Activated CD4-positive, alpha-beta T cell treated with anti-CD3 and anti-CD28 coated beads for 1 hour (primary cell): Measurements from ENCODE around the gene TTC28.
"Not testable (repeated sequence)": the region's sequence is repeated elsewhere in the genome, so short reads cannot be mapped to it uniquely, and the experiment has no call there.

Experiments
- DNase-seq: peaks from one replicate; pipeline ENCODE4 v3.0.0-alpha.2; 2020

Gene TTC28

DNA sequence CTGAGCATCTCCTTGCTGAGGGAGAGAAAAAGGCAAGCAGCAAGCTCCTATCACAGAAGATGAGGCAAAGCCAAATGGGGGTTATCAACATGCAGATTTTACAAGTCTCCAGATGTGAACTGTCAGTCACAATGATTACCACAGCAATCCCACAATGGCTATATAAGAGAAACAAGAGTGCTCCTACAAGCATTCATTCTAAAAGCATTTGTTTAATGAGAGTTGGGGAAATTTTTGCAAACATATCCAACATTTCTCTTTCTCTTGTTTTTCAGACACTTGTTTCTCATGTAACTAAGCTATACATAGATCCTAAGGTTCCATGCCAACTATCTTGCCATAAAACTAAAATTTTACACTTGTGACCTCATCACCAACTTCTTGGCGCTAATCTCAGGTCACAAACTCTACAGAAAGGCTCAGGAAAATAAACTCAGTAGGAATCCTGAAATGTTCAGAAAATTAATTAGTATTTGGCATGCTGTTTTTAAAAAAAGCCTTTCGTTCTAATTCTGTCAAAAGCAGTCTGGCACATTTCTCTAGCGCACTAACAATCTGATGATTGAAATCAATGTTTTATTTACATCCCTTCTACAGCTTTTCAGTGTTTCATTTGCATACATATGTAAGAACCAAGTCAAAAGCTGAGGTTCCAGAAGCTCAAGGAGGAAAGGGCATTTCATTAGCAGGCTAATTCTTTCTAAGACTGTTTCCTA, 199.5 kb downstream of the TTC28 start:
- no peak for DNase-seq

DNA sequence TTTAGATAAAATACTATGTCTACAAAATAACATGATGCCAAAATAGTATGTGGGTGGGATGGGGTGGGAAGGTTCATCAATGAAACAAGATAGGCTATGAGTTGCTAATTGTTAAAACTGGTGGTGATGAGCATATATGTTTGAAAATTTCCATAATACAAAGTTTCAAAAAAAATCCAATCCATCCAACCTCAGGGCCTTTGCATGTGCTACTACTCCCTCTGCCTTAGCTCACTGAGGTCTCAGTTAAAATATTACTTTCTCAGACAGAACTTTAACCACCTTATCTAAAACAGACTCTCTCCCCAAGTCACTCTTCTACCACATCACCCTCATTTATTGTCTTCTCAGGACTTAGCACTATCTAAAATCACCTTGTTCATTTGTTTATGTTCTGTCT, 201.1 kb downstream of the TTC28 start:
- DNase-seq, result no peak

DNA sequence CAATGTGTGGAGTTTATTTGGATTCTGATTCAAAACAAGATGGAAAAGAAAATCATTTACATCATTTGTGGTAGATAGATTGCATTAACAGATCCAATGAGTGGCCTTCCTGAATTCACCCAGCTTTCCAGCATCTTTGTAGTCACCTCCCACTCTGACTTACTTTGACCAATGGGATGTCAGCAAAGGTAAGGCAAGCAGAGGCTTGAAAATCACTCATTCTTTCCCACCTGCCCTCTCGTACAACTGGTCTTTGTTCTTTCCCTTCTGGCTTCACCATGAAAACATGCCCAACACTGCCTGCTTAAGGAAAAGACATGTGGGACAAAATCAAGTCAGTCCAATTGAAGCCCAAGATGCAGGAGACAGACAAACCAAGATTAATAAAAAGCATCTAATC, 202.1 kb downstream of the TTC28 start:
- DNase-seq, result no peak

DNA sequence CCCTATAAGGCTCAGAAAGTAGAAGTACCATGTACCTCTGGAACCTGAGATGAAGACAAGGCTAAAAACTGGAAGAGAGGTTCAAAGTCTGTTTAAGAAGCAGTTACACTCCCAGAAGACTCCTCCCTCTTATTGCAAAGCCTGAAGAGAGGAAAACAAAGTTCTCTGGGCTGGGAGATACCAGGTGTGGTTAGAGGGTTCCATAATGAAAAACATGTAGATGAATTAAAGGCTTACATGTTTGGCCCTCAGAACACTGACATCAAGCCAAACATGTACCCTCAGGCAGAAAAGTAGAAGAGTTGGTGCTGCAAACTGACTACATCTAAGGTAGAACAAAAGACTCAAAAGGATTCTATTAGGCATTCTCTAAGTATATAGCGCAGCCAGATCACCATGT, 205.3 kb downstream of the TTC28 start:
- no peak for DNase-seq

DNA sequence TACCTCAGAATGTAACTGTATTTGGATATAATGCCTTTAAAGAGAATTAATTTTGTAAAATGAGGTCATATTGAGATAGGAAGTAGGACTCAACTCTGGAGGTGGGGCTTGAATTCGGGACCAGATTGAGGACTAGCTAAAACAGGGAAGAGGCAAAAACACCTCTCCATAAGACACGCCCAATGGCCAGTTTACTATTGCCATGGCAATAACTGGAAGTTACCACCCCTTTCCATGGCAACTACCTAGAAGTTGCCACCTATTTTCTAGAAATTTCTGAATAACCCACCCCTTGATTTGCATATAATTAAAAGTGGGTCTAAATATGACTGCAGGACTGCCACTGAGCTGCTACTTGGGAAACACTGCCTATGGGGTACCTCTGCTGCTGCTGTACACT, 206.4 kb downstream of the TTC28 start:
- DNase-seq, result no peak

DNA sequence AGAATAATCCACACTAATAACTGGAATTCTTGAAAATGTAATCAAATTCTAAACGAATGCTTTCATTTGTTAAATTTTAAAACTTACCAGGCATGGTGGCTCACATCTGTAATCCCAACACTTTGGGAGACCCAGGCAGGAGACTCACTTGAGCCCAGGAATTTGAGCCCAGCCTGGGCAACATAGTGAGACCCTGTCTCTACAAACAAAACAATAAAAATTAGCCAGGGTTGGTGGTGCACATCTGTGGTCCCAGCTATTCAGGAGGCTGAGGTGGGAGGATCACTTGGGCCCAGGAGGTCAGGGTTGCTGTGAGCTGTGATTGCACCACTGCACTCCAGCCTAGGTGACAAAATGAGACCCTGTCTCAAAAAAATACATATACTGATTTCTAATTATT, 212.6 kb downstream of the TTC28 start:
- DNase-seq, result not testable (repeated sequence)

DNA sequence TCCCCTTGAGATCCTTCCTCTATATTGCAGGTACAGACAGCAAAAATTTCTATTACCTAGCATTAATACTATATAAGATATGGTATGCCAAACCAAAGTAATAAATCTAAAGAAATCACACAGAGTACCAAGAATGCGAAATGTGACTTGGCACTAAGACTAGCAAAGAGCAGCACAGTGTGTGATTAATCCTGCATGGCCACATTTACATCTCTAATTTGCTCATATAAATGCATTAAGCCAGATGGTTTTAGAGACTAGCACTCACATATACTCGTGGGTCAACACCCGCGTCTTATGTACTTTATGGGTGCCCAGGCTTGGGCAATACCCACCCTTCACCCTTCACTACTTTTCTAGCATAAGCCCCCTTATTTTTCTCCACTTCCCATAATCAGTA, 213.2 kb downstream of the TTC28 start:
- DNase-seq, result no peak

DNA sequence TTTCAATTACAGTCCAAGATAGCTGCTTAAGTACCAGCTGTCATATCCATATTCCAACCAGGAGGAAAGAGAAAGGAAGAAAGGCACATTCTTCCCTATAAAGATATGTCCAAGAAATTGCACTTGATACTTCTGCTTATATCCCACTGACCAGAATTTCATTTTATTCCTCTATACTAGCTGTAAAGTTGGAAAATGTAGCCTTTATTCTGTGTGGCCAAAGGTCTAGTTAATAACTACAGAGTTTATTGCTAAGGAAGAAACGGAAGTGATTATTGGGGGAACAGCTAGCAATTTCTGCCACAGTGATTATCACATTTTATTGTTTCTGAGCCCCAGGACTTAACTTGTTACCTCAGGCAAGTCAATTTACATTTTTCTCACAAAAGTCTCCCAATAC, 213.8 kb downstream of the TTC28 start:
- no peak for DNase-seq

DNA sequence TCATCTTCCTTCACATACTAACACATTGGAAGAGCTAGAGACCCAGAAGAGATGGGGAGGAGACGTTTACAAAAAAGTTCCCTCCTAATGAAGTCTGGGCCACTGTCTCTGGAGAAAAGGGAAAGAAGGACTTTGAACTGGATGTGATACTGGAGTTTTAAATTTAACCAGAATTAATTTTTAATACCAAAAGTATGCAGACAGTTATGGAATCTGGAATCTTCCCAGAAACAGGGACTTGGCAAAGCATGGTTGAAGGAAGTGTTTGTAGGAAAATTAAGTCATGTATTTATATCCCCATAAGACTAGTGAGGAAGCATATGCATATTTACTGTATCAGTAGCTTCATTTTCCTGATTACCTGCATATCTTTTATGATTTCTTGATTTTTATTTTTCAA, 215.5 kb downstream of the TTC28 start:
- DNase-seq, result no peak

DNA sequence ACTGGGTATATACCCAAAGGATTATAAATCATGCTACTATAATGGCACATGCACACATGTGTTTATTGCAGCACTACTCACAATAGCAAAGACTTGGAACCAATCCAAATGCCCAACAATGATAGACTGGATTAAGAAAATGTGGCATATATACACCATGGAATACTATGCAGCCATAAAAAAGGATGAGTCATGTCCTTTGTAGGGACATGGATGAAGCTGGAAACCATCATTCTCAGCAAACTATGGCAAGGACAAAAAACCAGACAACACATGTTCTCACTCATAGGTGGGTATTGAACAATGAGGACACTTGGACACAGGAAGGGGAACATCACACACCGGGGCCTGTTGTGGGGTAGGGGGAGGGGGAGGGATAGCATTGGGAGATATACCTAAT, 216.2 kb downstream of the TTC28 start:
- DNase-seq, result not testable (repeated sequence)

DNA sequence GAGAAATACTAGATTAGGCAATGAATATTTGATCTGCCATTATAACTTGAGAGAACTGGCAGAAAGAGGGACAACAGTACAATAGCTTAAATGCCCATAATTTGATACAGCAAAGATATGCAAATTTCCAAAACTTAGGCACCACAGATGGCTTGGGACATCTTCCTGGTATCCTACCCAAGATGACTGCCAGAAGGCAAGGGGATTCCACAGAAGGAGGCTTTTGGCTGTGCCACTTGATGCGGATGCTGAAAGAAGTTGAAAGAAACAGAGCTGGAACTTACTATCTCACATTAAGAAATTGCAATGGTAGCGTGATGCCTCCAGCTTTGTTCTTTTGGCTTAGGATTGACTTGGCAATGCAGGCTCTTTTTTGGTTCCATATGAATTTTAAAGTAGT, 216.7 kb downstream of the TTC28 start:
- DNase-seq, result no peak

DNA sequence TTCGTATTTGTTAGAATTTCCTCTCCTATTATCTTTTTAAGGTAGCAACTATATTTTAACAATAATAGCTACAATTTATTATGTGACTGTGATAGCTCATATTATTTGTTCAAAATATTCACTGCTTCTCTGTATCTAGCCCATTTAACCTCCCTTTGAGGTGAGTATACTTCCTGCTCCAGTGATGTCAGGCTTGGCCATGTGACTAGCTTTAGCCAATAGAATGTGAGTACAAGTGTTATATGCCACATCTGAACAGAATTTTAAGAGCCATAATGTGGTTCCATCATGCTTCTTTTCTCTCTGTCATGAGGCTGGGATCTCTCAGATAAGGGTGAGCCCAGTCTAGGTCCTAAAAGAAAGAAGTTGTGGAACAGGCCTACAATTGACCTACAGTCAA, 217.6 kb downstream of the TTC28 start:
- DNase-seq, result no peak

DNA sequence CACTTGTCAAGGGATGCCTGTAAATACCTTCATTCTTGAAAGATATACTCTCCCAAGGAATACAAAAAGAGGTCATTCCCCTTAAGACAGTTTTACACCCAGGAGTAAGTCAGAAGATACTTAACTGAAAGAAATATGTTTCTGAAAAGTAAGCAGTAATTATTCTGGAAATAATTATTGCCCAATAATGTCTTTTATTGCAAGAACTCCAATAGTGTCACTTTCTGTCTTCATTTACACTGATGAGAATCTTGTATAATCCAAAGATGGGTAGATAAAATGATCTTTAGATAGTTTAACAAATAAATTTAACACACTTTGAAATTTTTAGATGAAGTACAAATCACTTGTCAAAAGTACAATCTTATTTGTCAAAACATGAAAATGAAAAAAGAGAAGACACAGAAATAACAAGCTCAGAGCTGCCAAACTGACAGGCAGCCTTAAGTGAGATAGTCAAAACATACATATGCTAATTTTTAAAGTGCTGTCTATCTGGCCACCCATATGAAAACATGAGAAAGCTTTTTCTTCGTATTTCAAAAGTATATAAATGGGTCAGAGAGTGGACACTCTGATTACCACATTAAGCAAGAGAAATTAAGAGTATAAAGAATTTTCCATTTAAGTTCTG, 225.1 kb downstream of the TTC28 start:
- DNase-seq, result no peak

DNA sequence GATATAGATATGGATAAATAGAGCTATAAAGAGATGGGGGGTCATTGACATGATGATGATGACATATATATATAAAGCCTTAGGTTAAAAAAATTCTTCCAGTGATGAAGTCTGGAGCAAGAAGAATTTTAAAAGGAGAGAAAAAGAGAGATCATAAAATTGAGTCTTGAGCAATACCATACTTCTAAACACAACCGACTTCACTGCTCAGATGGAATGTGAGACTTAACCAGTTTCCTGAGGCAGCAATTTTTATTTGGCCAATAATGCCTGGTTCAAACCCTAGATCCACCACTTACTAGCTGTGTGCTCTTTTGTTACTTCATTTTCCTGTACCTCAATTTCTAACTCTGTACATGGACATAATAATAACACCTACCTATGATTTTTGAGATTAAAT, 229.5 kb downstream of the TTC28 start:
- no peak for DNase-seq

DNA sequence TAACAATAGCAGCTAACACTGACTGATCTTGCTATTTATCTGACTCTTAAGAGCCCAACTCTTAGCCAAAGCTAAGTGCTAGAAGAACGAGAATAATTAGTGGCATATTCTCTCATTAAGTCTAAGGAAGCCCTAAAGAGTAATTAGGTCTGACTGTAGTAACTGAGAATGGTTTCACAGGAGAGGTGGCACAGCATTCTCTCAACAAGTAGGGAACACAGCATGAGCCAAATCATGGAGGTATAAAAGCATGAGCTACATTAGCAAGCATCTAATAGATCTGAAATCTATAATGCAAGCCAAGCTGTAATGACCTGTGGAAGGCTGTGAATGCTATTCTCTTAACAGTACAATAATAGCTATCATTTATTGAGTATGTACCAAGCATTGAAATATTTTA, 230.6 kb downstream of the TTC28 start:
- no peak for DNase-seq

DNA sequence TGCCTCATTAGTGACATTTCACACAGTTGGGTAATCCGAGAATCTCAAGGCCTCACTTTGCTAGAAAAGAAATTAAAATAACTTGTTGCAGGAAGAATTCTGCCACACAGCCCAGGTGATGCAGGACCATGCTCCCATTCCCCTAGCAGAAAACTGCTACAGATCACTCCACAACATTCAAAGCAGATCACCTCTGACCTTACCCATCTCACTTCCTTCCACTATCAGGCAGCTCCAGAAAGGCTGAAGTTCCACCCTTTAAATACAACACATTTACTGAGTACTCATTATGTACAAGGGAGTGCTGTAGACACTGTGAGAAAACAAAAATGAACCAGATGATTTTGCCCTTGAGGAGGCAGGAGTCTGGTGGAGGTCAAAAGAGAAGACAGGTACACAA, 231.0 kb downstream of the TTC28 start:
- DNase-seq, result no peak

DNA sequence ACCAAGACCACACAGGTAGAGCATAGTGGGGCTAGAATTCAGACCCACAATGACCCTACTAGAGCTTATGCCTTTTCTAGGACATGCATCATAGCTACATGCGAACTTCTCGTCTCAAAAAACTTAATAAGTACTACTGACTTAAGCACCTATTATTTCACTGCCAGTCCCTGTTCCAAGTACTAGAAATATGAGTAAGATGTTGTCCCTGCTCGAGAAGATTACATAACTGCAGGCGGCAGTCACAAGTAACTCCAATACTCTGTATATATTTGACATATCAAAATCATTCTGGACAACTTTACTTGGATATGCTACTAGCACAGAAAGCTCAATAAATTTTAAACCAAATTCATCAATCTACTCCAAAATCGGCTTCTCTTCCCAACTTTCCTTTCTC, 235.0 kb downstream of the TTC28 start:
- DNase-seq, result no peak

DNA sequence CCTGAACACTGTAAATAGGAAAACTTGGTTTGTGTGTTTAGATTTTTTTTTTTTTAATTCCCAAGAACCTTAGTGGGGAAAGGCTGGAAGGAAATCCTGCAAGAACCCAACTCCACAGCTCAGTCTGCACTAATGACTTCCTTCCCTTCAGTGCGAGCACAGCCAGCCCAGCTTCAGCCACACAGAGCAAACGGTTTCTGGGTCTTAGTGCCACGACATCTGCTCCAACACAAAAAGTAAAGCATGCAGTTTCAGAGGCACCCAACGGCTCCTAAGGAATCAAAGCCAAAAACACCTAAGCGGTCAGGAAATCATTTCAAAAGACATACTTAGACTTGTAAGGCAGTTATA, 236.1 kb downstream of the TTC28 start:
- DNase-seq, result no peak

DNA sequence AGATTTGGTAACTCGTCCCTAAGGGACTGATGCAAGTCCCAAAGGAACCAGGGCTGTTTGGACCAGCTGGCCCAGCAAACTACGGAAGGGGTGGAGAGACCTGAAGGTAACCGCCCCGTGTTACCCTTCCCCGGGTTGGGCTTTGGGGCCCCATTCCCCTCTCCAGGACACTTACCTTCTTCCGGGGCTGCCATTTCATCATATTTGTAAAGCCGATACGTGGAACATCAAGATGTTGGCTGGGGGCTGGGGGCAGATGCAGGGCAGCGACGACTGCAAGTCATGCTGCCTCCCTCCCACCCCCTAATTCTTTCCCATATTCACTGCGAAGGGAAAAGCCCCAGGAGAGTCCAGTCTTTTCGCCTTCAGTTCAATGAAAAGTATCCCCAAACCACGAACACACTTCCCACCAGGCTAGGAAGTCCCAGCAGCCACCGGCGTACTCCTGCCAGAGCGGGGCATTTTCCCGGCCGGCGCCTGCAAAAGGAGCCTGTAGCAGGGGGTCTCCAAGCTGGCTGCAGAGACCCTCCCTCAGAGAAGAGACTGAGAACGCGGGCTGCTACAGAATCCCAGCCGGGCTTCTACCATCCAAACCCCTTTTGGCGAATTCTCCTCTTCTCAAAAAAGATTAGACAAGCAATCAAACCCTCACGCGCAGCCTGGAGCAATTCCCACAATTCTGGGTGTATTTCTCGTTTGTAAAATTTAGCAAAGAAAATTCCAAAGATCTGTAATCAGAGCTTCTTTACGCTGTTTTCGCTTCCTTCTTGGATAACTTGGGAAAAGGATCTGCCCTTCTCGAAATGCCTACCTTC, 236.7 kb downstream of the TTC28 start:
- no peak for DNase-seq

DNA sequence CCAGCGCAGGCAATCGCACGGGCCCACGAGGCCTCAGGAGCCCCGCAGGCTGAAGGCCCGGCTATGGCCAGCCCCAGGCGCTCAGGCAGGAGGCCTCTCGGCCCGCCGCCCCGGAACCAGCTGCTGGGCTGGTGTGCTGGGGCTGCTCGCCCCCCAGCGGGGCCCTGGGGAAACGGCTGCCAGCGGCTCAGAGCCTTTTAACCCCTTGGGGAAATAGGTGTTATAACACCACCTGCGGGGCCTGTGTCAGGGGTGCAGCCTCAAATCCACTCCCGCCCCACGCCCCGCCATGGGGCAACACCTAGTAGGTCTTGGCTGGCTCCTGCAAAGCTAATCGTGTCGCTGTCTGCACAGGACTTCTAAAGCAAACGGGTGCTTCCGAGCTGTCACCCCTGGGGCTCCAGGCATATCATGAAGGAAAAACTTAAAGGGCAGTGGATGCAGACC, 237.4 kb downstream of the TTC28 start:
- DNase-seq, result peak; percentile 54

DNA sequence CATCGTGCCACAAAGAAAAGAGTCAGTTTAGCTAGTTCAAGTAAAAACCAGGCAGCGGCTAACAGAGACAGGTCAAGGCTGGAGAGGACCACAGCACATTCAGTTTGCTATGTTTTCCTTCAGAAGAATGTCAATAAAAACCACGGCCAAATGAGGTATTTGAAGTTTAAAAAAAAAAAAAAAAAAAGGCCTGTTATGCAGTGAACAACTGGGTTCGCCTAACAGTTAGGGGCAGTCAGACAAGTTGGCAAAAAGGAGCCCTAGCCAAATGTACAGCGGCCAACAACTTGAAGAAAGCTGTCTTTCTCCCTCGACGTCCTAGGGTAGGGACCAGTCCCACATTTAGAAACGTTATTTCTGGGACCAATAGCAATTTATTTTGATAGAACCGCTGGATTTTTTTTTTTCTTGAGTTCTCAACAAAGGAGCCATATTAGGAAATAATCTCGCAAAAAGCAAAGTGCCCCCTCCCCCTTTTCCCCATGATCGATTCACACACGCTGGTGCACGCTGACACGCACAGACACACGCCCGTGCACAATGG, 237.8 kb downstream of the TTC28 start:
- no peak for DNase-seq

DNA sequence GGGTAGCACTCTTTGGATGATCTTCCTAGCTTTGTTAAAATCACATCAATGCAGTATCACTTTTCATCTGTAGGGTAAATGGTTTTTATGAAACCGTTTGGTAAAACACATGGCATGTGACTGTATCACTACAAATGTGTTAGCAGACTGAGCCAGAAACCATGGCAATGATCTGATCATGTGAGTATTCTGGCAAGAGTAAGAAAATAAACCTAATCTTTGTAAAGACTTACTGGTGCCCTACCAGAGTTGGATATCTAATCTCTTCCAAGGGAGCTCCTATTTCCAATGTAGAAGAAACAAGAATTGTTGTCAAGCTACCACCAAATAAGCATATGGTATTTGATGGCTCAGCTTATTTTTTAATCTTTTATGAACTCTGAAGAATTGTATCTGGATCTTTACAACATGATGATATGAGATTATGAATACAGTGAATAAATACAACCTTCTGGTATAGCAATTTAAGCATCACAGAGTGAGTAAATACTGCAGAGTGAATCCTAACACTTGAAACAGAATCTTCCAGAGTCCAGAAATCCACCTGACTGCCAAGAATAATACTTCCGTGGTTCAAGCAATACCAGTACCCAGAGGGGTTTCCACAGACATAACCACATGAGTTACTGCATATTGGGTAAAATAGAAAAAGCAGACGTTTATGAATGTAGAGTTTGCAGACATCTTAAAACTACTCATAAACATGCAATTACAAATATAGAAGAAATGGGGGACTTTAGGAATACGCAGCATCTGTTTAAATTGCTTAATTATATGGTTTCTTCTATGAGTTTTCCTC, 238.8 kb downstream of the TTC28 start:
- DNase-seq, result no peak

DNA sequence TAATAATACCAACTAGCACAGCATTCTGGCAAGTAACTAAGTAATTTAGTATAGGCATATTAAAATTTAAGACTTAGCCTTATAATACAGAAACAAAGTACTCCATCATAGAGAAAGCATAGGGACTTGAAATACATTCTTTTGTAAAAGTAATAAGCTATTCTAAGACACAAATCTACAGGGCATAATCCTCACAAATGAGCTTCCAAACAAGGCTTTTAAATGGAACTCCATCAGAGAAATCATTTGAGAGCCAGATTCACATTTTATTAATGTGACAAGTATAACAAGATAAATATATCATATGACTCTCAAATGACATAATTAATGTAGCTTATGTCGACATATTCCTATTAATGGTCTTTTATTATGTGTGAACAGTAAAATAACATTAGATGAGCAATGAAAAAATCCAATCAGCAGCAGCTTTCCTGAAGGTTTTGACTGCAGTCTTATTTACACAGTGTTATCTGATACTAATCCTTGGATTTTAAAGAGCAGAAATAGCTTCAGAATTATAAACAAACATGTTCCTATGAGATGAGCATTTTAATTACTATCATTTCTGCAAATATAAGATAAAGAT, 241.4 kb downstream of the TTC28 start:
- no peak for DNase-seq
